NCI-H2171 (cell line): ENCODE data around the gene RHOXF2.

Source experiments
- DNase-seq: peaks from one replicate; lab custom pipeline; 2025; lab: John Stamatoyannopoulos, UW

Gene RHOXF2

GRCh38 chrX:120200851-120201250, 42.4 kb downstream of the RHOXF2 start:
- no peak for DNase-seq

- no peak for DNase-seq
Observed at GRCh38 chrX:120205816-120206753, 47.7 kb downstream of the RHOXF2 start.

- DNase-seq, result no peak
Observed at GRCh38 chrX:120207009-120207605, 48.7 kb downstream of the RHOXF2 start.

- DNase-seq, result no peak
Observed at GRCh38 chrX:120213438-120214265, 55.2 kb downstream of the RHOXF2 start.
